Neural crest cell (in vitro differentiated cells): ENCODE results near the gene MKRN2OS. TPM values are rescaled to one million over a fixed set of nuclear protein-coding genes. Genes with fewer than 3 reads are reported as not detected.

ENCODE experiments used
- DNase-seq: peaks from one replicate; pipeline ENCODE4 v3.0.0; 2021; ENCODE audit warnings: low read depth, mixed read lengths, low spot score
- H3K27ac Mint-ChIP-seq: one replicate; pipeline ENCODE4 v1.8.0; 2021; ENCODE audit warnings: mild to moderate bottlenecking, mixed read lengths; ENCODE audit not compliant: unreplicated experiment
- H3K27me3 Mint-ChIP-seq: 2 replicates; pipeline ENCODE4 v1.8.0; 2021; ENCODE audit warnings: low read depth, mild to moderate bottlenecking, mixed read lengths
- H3K36me3 Mint-ChIP-seq: 2 replicates; pipeline ENCODE4 v1.8.0; 2021; ENCODE audit warnings: low read depth, mild to moderate bottlenecking, mixed read lengths
- H3K4me1 Mint-ChIP-seq: 2 replicates; pipeline ENCODE4 v1.8.0; 2021; ENCODE audit warnings: mixed read lengths
- H3K4me3 Mint-ChIP-seq: one replicate; pipeline ENCODE4 v1.8.0; 2021; ENCODE audit warnings: mild to moderate bottlenecking, mixed read lengths
- H3K9me3 Mint-ChIP-seq: 2 replicates; pipeline ENCODE4 v1.8.0; 2021; ENCODE audit warnings: mixed read lengths
- CTCF ChIP-seq: fragments of 200-600 bp; sonication (generic); conservative IDR thresholded peaks from 2 replicates; pipeline ENCODE4 v1.5.0; 2021; ENCODE audit warnings: antibody characterized with exemption, mild to moderate bottlenecking
- total RNA-seq: library from RNA; stranded (reverse); gene quantifications from 2 replicates; pipeline ENCODE4 v1.2.1, GENCODE V29; 2021

Gene MKRN2OS
- total RNA-seq, 1 donor from 2014 or later: not detected

- Mint-ChIP-seq H3K36me3 (peaks cover 4% of the 10 kb centered on the region), H3K4me3 (peak overlapping the region; percentile 58), H3K4me1 (peaks cover 55% of the 10 kb centered on the region), H3K27me3 (no peaks in the 10 kb centered on the region), H3K9me3 (no peaks in the 10 kb centered on the region), H3K27ac (no peak overlapping the region)
- no peak for DNase-seq
- no peak for TF ChIP-seq CTCF
Measured at GRCh38 chr3:12562451-12562850, 17.2 kb upstream of the MKRN2OS start.

- Mint-ChIP-seq H3K27ac (no peak overlapping the region), H3K4me1 (peaks cover 59% of the 10 kb centered on the region), H3K36me3 (peaks cover 4% of the 10 kb centered on the region), H3K4me3 (no peak overlapping the region), H3K27me3 (no peaks in the 10 kb centered on the region), H3K9me3 (no peaks in the 10 kb centered on the region)
- DNase-seq: no peak
- TF ChIP-seq CTCF: no peak
Measured at GRCh38 chr3:12561397-12561796, 16.1 kb upstream of the MKRN2OS start.

- H3K27me3 Mint-ChIP-seq: no peaks in the 10 kb centered on the region
Measured at GRCh38 chr3:12560505-12561190, 15.3 kb upstream of the MKRN2OS start.

GRCh38 chr3:12559520-12559919, 14.2 kb upstream of the MKRN2OS start:
- DNase-seq: no peak
- Mint-ChIP-seq H3K4me3 (peak overlapping the region; percentile 89), H3K4me1 (peaks cover 57% of the 10 kb centered on the region), H3K36me3 (no peaks in the 10 kb centered on the region), H3K27me3 (peaks cover 3% of the 10 kb centered on the region), H3K9me3 (no peaks in the 10 kb centered on the region), H3K27ac (no peak overlapping the region)
- TF ChIP-seq CTCF: no peak

More at GRCh38 chr3:12560505-12561190, 15.3 kb upstream of the MKRN2OS start:
- Mint-ChIP-seq H3K36me3 (no peaks in the 10 kb centered on the region), H3K4me3 (peak overlapping the region; percentile 34), H3K4me1 (peaks cover 65% of the 10 kb centered on the region), H3K9me3 (no peaks in the 10 kb centered on the region), H3K27ac (no peak overlapping the region)
- no peak for DNase-seq
- no peak for TF ChIP-seq CTCF

GRCh38 chr3:12558706-12559105, 13.4 kb upstream of the MKRN2OS start:
- H3K36me3 Mint-ChIP-seq: no peaks in the 10 kb centered on the region
- peak overlapping the region; percentile 89 for H3K4me3 Mint-ChIP-seq
- no peak for TF ChIP-seq CTCF
- peaks cover 9% of the 10 kb centered on the region for H3K27me3 Mint-ChIP-seq
- H3K27ac Mint-ChIP-seq: no peak overlapping the region
- no peak for DNase-seq
- H3K4me1 Mint-ChIP-seq: peaks cover 56% of the 10 kb centered on the region
- no peaks in the 10 kb centered on the region for H3K9me3 Mint-ChIP-seq
